K562 (cell line): Measurements from ENCODE around the gene CFAP251. TPM values are rescaled to one million over a fixed set of nuclear protein-coding genes. Genes with fewer than 3 reads are reported as not detected.
A peak's percentile ranks its signal among the peaks of the same experiment; 100 is the strongest.

Source experiments
- ATAC-seq: fragments of 200-7000 bp; cut with Tn5 transposase; 3 replicates; pipeline ENCODE4 v1.9.1; 2020; ENCODE audit warnings: moderate library complexity
- BruUV-seq: library from RNA; stranded (reverse); fragments of 400-500 nt; replicated peaks from 2 replicates; lab custom pipeline; 2021; lab: Mats Ljungman, UMichigan
- CTCF ChIA-PET: fragments of 300-600 bp; formaldehyde crosslinking; extraction: SDS; loops from one replicate; lab custom pipeline; 2021; ENCODE audit warnings: low intra/inter-chr PET ratio; lab: Yijun Ruan, JAX
- POLR2A ChIA-PET: fragments of 300-600, 350-650 bp; sonication (Branson Sonifier 250); formaldehyde crosslinking; extraction: SDS; loops from one replicate; lab custom pipeline; 2021; ENCODE audit warnings: antibody characterized with exemption, inconsistent platforms; lab: Yijun Ruan, JAX
- DNase-seq, 4 experiments: peaks; one replicate each; pipeline versions ENCODE4 v3.0.0 to v3.0.0-alpha.2; 2011 to 2018; ENCODE audit warnings: low spot score in 3 of 4, mixed read lengths in 3 of 4; ENCODE audit errors: extremely low read depth in 1 of 4
- FAIRE-seq: peaks from 2 replicates; lab custom pipeline; 2011; peaks lifted over from hg19 to GRCh38; lab: Jason Lieb, UNC
- H2AFZ ChIP-seq: 2 replicates; pipeline ENCODE4 v1.6.0; 2011; ENCODE audit warnings: low read depth, low read length, control low read depth, inconsistent platforms
- H3K27ac ChIP-seq: fragments of 200-600 bp; 3 replicates; pipeline ENCODE4 v1.8.0; 2011; ENCODE audit warnings: low read depth, mild to moderate bottlenecking, control low read depth, inconsistent platforms, low read length, moderate library complexity, mixed read lengths; ENCODE audit errors: extremely low read depth
- H3K27me3 ChIP-seq, 2 experiments: fragments of 300-600 bp in 1 of 2; 2 replicates in 1 of 2; 3 replicates in 1 of 2; pipeline versions ENCODE4 v1.6.0 to v1.8.0; 2011; ENCODE audit warnings: inconsistent platforms in 2 of 2, low read length in 2 of 2, mild to moderate bottlenecking in 1 of 2, mixed read lengths in 1 of 2, moderate library complexity in 1 of 2; ENCODE audit not compliant: control insufficient read depth in 2 of 2, insufficient read depth in 2 of 2
- H3K36me3 ChIP-seq: fragments of 300-600 bp; 3 replicates; pipeline ENCODE4 v1.8.0; 2011; ENCODE audit warnings: mild to moderate bottlenecking, low read length, inconsistent platforms; ENCODE audit not compliant: control insufficient read depth, insufficient read depth
- H3K4me1 ChIP-seq, 2 experiments: fragments of 200-600 bp in 1 of 2; replicated peaks in 1 of 2; 2 replicates in 1 of 2; 3 replicates in 1 of 2; pipeline versions ENCODE4 v1.5.1 to v1.8.0; 2011; ENCODE audit warnings: inconsistent platforms in 2 of 2, low read length in 2 of 2, mild to moderate bottlenecking in 1 of 2, mixed read lengths in 1 of 2, moderate library complexity in 1 of 2; ENCODE audit not compliant: control insufficient read depth in 2 of 2, insufficient read depth in 2 of 2
- H3K4me2 ChIP-seq: 2 replicates; pipeline ENCODE4 v1.6.1; 2011; ENCODE audit warnings: low read length, control low read depth, inconsistent platforms, mixed read lengths; ENCODE audit not compliant: insufficient read depth
- H3K4me3 ChIP-seq: fragments of 200-600 bp; sonication (generic), shearing (Covaris generic); 2 replicates; pipeline ENCODE4 v1.5.1; 2016; ENCODE audit warnings: control low read depth, inconsistent platforms
- H3K79me2 ChIP-seq: fragments of 200-600 bp; 3 replicates; pipeline ENCODE4 v1.8.0; 2011; ENCODE audit warnings: low read length, inconsistent platforms; ENCODE audit not compliant: control insufficient read depth, insufficient read depth
- H3K9ac ChIP-seq, 2 experiments: 2 replicates each; pipeline versions ENCODE4 v1.6.0 to v1.6.1; 2011; ENCODE audit warnings: low read depth in 2 of 2, low read length in 2 of 2, control low read depth in 1 of 2, inconsistent platforms in 1 of 2, mild to moderate bottlenecking in 1 of 2, mixed read lengths in 1 of 2; ENCODE audit not compliant: insufficient read depth in 1 of 2
- H3K9me1 ChIP-seq: one replicate; pipeline ENCODE4 v1.6.0; 2011; ENCODE audit warnings: inconsistent platforms, mild to moderate bottlenecking, low read length, moderate library complexity; ENCODE audit not compliant: control insufficient read depth, insufficient read depth
- H3K9me3 ChIP-seq: replicated peaks from 2 replicates; pipeline ENCODE4 v1.5.1; 2011; ENCODE audit warnings: low read depth, low read length, inconsistent platforms; ENCODE audit not compliant: control insufficient read depth, insufficient read depth
- H4K20me1 ChIP-seq: replicated peaks from 2 replicates; pipeline ENCODE4 v1.6.1; 2011; ENCODE audit warnings: low read length, inconsistent platforms, mixed read lengths; ENCODE audit not compliant: control insufficient read depth, insufficient read depth
- BMI1 ChIP-seq: fragments of 150-350 bp; IDR thresholded peaks from 2 replicates; pipeline ENCODE4 v1.6.1; 2014; ENCODE audit warnings: low read length
- CC2D1A ChIP-seq: fragments of 450-650 bp; IDR thresholded peaks from 2 replicates; pipeline ENCODE4 v1.6.1; 2017; ENCODE audit warnings: mild to moderate bottlenecking
- CHD2 ChIP-seq: IDR thresholded peaks from 2 replicates; pipeline ENCODE4 v1.6.1; 2011; ENCODE audit warnings: low read depth, low read length
- FOXJ2 ChIP-seq: fragments of 200-800 bp; sonication (Bioruptor generic); IDR thresholded peaks from 2 replicates; pipeline ENCODE4 v1.6.1; 2016; ENCODE audit warnings: missing genetic modification characterization, missing compliant biosample characterization
- HES1 ChIP-seq: fragments of 450-650 bp; IDR thresholded peaks from 2 replicates; pipeline ENCODE4 v1.6.1; 2016; ENCODE audit warnings: low read depth, mild to moderate bottlenecking, moderate library complexity
- HMG20A ChIP-seq: fragments of 450-650 bp; formaldehyde crosslinking; conservative IDR thresholded peaks from 2 replicates; pipeline ENCODE4 v1.4.0; 2020; ENCODE audit warnings: mild to moderate bottlenecking, mixed read lengths
- MCM2 ChIP-seq: fragments of 450-650 bp; IDR thresholded peaks from 2 replicates; pipeline ENCODE4 v1.6.1; 2017; ENCODE audit warnings: low read depth, mild to moderate bottlenecking
- NR3C1 ChIP-seq: sonication (generic); formaldehyde crosslinking; IDR thresholded peaks from 2 replicates; pipeline ENCODE4 v1.8.1; 2022; ENCODE audit warnings: missing genetic modification reagents
- SP1 ChIP-seq: sonication (generic); formaldehyde crosslinking; IDR thresholded peaks from 2 replicates; pipeline ENCODE4 v1.8.1; 2022; ENCODE audit warnings: mild to moderate bottlenecking, missing genetic modification reagents
- TEAD4 ChIP-seq, 2 experiments: sonication (generic) in 1 of 2; formaldehyde crosslinking in 1 of 2; IDR thresholded peaks; 2 replicates each; pipeline versions ENCODE4 v1.6.1 to v1.8.0; 2012 to 2022; ENCODE audit warnings: borderline replicate concordance in 1 of 2, inconsistent platforms in 1 of 2, low read length in 1 of 2, mild to moderate bottlenecking in 1 of 2, missing genetic modification reagents in 1 of 2
- ZNF174 ChIP-seq: fragments of 250-450 bp; sonication (Bioruptor Pico); IDR thresholded peaks from 2 replicates; pipeline ENCODE4 v1.4.0; 2020; ENCODE audit warnings: mild to moderate bottlenecking
- ZNF217 ChIP-seq: sonication (generic); formaldehyde crosslinking; IDR thresholded peaks from 2 replicates; pipeline ENCODE4 v1.8.0; 2022; ENCODE audit warnings: mild to moderate bottlenecking, missing genetic modification reagents
- ZNF407 ChIP-seq: fragments of 450-650 bp; IDR thresholded peaks from 2 replicates; pipeline ENCODE4 v1.6.1; 2016; ENCODE audit warnings: low read depth
- WGBS: fragments of 100-300 bp; shearing (Covaris generic); methylation state at CpG from one replicate; pipeline ENCODE4 v1.1.6; 2016; ENCODE audit warnings: low coverage, mixed read lengths; ENCODE audit not compliant: insufficient coverage; ENCODE audit errors: missing lambda C conversion rate; 5-methylcytosine and 5-hydroxymethylcytosine counted together
- in situ Hi-C: fragments of 300-500 bp; cut with MboI; formaldehyde crosslinking; loops from 4 replicates; pipeline ENCODE4 v1.15.0; 2018; ENCODE audit warnings: inconsistent platforms, mixed read lengths
- intact Hi-C: fragments of 100-400 bp; cut with micrococcal nuclease; formaldehyde crosslinking; loops from 2 replicates; pipeline ENCODE4 v1.14.2; 2022
- polyA plus RNA-seq, 8 experiments: library from polyadenylated mRNA; depleted of rRNA in 4 of 8; stranded (reverse) in 5 of 8; unstranded in 3 of 8; fragments of >200 nt; fragmentation: Nextera tagmentation in 2 of 8; fragmentation: Illumina TruSeq in 1 of 8; extraction: Ambion mirVana in 2 of 8; extraction: Trizol in 1 of 8; gene quantifications; 2 replicates each; pipeline versions ENCODE4 v1.2.1 to v1.2.3, GENCODE V29; 2011 to 2014; ENCODE audit warnings: inconsistent platforms in 1 of 8, missing spikeins in 1 of 8
- total RNA-seq, 7 experiments: library from RNA; depleted of rRNA in 6 of 7; stranded (reverse); fragments of >200 nt in 6 of 7; fragmentation: Illumina TruSeq in 2 of 7; extraction: Trizol in 2 of 7; gene quantifications; 2 replicates each; pipeline versions ENCODE4 v1.2.1 to v1.2.3, GENCODE V29; 2011 to 2021; ENCODE audit warnings: low replicate concordance in 1 of 7

CFAP251 gene
- total and polyA plus RNA-seq, 9 of the 15 experiments (the other 6 are each of a cell fraction or from before 2014, with no cell fraction given) = 16.6 to 31.0 (median 19.1) TPM

GRCh38 chr12:122023339-122024131 lies 105.1 kb downstream of the CFAP251 start:
- no peaks in the 10 kb centered on the region for H3K9me1 ChIP-seq
- DNase-seq = peak; percentile 65 to 72 (median 69)
- intact Hi-C loops = loop anchor here (5.0 kb wide), 1 partner anchor 91 kb away; no protein-coding TSS in a partner anchor
- H3K9me3 ChIP-seq = no peaks in the 10 kb centered on the region; the same call in 1 of the 2 replicates
- no peaks in the 10 kb centered on the region for H3K36me3 ChIP-seq
- H3K4me1 ChIP-seq = peaks cover 17 to 45% of the 10 kb centered on the region in 2 experiments
- ChIA-PET POLR2A (interaction anchor here (0.5 to 1.2 kb wide), 6 partner anchors 9 to 116 kb away, joined by 3 to 5 read pairs (median 4); no protein-coding TSS in a partner anchor), CTCF (interaction anchor here (0.6 kb wide), 1 partner anchor 849 kb away, joined by 3 read pairs; no protein-coding TSS in a partner anchor)
- peak overlapping the region; percentile 93 for H3K27ac ChIP-seq
- BruUV-seq = TSS peak; percentile 72
- peak overlapping the region; percentile 73 for H3K4me3 ChIP-seq
- 2% methylated on average over 43 of the region's 43 CpGs for WGBS
- peaks cover 60% of the 10 kb centered on the region for H3K79me2 ChIP-seq
- H3K4me2 ChIP-seq = peak overlapping the region; percentile 74
- in situ Hi-C loops = no loop called here
- peak overlapping the region; percentile 54 for H2AFZ ChIP-seq
- ATAC-seq = peak; percentile 76
- FAIRE-seq = no peak
- peak overlapping the region; percentile 80 to 98 for H3K9ac ChIP-seq
- no peaks in the 10 kb centered on the region; the same call in 1 of the 2 replicates for H4K20me1 ChIP-seq
- H3K27me3 ChIP-seq = no peaks in the 10 kb centered on the region; a peak in 1 of 5 replicates
- TF ChIP-seq MCM2 (no peak), HES1 (no peak), SP1 (CRISPR knock-in tag) (no peak), ZNF174 (CRISPR knock-in tag) (no peak), CHD2 (no peak), BMI1 (no peak), ZNF217 (CRISPR knock-in tag) (no peak), CC2D1A (no peak), FOXJ2 (tag) (no peak), NR3C1 (CRISPR knock-in tag) (no peak), ZNF407 (no peak), TEAD4 (IDR thresholded peaks at IDR 0.05; ENCODE audit: low read length) (0 out of 2 replicates have a peak, but pooled peaks have one; percentile 10), TEAD4 (CRISPR knock-in tag; IDR thresholded peaks at IDR 0.05; ENCODE audit: borderline replicate concordance) (no peak), HMG20A (CRISPR knock-in tag) (no peak)
